Measurements from ENCODE around the gene TSC1.

The TSC1 gene

DNA sequence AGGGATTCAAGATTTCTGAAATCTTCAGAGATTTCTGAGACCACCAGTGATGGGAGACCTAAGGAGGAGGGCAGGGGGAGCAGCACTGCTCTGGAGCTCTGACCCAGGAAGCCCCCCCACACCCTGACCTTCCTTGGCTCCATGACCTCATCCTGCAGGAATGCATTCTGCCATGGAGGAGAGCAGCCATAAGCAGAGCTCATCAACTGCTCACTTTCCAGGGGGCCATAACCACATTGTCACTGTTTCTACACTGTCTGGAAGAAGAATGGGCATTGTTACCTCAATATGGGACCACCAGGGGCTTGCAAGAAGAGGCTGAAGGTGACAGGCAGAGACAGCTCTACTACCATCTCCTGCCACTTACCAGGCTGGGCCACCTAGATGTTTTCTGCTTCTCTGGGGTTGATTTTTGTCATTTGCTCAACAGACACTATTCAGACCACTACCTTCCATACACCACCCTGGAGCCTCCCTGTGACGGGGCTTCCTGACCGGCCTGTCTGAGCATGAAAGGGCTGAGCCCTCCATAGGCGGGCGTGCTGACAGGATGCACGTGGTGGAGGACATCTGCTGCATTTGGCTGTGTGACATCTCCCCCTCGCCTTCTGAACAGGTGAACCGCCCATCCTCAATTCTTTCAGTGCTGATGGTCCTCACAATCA lies 2.3 kb upstream of the TSC1 start:
- peak; percentile 53 for DNase-seq
- peak overlapping the region; percentile 93 for H3K27ac Mint-ChIP-seq
- H3K27me3 Mint-ChIP-seq (ENCODE audit: low read depth, poor library complexity), result peaks cover 7% of the 10 kb centered on the region
- peak overlapping the region; percentile 30 for H3K4me3 Mint-ChIP-seq
- H3K9me3 Mint-ChIP-seq, result no peaks in the 10 kb centered on the region
- no peak for TF ChIP-seq CTCF (IDR thresholded peaks at IDR 0.05)
- peaks cover 60% of the 10 kb centered on the region for H3K4me1 Mint-ChIP-seq
- H3K36me3 Mint-ChIP-seq (ENCODE audit: low read depth), result no peaks in the 10 kb centered on the region

- Mint-ChIP-seq H3K27ac (peak overlapping the region; percentile 93), H3K27me3 (ENCODE audit: low read depth, poor library complexity) (peaks cover 3% of the 10 kb centered on the region), H3K4me3 (peak overlapping the region; percentile 30)
Observed at GRCh38 chr9:132946211-132946610, 1.8 kb upstream of the TSC1 start.

DNA sequence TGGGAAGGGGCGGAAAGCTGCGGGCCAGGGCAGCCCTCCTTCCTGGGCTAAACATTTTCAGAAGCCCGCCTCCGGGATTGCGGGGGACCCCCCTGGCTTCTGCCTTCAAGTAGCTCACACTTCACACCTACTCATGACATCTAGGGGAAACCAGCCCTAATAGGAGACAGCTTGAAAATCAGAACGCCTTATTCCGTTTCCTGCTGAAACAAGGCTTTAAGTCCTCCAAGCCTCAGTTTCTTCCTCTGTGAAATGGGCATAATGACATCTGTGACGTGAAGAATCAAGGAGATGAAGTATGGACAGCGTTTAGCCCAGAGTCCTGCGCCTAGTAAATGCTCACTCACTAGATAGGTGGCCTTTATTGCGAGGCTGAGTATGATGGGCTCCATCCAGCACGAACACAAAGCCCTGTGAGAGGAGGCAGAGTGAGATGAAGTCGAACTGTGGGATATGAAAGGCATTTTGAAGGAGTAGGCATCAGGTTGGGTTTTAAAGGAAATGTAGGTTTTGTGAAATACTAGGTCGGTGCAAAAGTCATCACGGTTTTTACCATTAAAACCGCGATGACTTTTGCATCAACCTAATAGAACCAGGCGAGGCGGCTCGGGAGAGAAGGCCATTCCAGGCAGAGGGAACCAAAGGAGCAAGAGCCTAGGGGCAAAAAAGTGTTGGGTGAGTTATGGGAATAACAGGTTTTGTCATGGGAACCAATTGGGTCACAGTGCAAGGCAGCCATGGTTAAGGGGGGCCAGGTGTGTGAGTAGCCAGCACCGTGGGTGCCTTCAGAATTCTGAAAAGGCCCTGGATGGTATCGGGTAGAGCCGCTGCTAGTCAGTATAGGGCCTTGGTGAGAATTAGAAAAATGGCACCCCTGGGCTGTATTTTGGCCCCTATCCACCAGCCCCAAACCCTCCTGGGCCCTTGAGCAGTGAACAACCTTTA lies 1.0 kb upstream of the TSC1 start:
- Mint-ChIP-seq H3K4me3 (peak overlapping the region; percentile 98), H3K9me3 (no peaks in the 10 kb centered on the region), H3K27ac (peak overlapping the region; percentile 93), H3K4me1 (peaks cover 65% of the 10 kb centered on the region), H3K27me3 (ENCODE audit: low read depth, poor library complexity) (peaks cover 3% of the 10 kb centered on the region), H3K36me3 (ENCODE audit: low read depth) (no peaks in the 10 kb centered on the region)
- DNase-seq, result no peak
- no peak for TF ChIP-seq CTCF (IDR thresholded peaks at IDR 0.05)

More at GRCh38 chr9:132946211-132946610, 1.8 kb upstream of the TSC1 start:
- peaks cover 65% of the 10 kb centered on the region for H3K4me1 Mint-ChIP-seq
- DNase-seq, result no peak
- H3K36me3 Mint-ChIP-seq (ENCODE audit: low read depth), result no peaks in the 10 kb centered on the region
- no peaks in the 10 kb centered on the region for H3K9me3 Mint-ChIP-seq
- TF ChIP-seq CTCF (IDR thresholded peaks at IDR 0.05), result no peak

DNA sequence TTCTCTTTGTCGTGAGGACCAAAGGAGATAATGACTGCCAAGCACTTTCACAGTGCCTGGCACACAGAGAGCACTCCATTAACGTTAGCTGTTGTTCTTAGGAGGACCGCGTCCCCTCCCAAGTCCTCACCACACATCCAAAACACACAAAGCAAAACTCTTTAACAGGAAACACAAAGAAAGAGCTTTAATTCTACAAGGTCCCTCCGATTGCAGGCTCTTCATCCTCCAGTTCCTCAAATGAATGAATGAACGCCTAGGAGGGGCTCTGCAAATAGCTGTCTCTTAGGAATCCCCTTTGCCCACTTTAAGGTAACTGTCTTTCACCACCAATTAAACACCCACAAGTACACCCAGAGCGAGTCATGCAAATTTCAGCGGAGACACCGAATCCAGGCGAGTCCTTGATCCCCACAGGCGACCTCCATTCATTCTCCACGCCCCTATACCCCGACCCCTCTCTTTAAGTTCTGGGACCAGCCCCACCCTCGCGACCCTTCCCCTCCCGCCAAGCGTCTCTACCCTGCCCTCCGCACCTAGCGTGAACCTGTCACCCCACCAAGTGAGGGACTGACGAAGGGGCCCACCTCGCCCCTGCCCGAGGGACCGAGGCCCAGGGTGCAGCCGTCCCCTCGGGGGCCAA lies 644 bp downstream of the TSC1 start:
- Mint-ChIP-seq H3K36me3 (ENCODE audit: low read depth) (no peaks in the 10 kb centered on the region), H3K4me1 (peaks cover 65% of the 10 kb centered on the region), H3K9me3 (no peaks in the 10 kb centered on the region), H3K27me3 (ENCODE audit: low read depth, poor library complexity) (no peaks in the 10 kb centered on the region), H3K27ac (peak overlapping the region; percentile 95), H3K4me3 (peak overlapping the region; percentile 98)
- no peak for DNase-seq
- TF ChIP-seq CTCF (IDR thresholded peaks at IDR 0.05), result no peak

DNA sequence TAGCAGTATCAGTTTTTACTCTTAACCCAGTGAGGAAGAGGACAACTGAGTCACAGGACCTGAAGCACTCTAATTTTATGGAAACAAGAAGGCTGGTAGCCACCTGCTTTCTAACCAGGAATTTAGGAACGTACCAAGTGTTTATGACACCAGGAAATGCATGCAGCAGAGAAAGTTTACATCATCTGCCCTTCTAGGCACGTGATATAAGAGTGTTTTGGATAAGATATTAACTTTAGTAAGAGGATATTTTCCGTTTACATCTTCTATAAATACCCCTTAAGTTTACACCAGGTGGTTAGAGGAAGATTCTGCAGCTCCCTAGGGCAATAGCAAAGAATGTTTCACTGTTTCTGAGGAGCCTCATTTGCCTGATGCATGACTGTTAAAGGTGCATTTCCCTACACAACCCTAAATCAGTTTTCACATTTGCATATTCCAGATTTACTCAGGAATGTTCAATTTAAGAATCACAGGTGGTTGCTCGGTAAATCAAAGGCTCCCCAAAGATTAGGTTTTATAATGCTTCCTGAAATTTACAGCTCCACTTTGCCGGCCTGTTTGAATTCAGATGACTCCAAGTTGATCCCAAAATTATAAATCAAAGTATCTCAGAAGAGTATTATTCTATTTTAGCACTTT lies 1.8 kb downstream of the TSC1 start:
- H3K9me3 Mint-ChIP-seq, result no peaks in the 10 kb centered on the region
- H3K4me1 Mint-ChIP-seq, result peaks cover 55% of the 10 kb centered on the region
- no peak for TF ChIP-seq CTCF (IDR thresholded peaks at IDR 0.05)
- H3K27me3 Mint-ChIP-seq (ENCODE audit: low read depth, poor library complexity), result no peaks in the 10 kb centered on the region
- no peak overlapping the region for H3K27ac Mint-ChIP-seq
- no peaks in the 10 kb centered on the region for H3K36me3 Mint-ChIP-seq (ENCODE audit: low read depth)
- no peak for DNase-seq
- H3K4me3 Mint-ChIP-seq, result peak overlapping the region; percentile 98

Data from nephron progenitor cell (in vitro differentiated cells).